Endothelial cell of umbilical vein (primary cell): Measurements from ENCODE around the gene PTCD1. TPM values are rescaled to one million over a fixed set of nuclear protein-coding genes. Genes with fewer than 3 reads are reported as not detected.

Experiments
- BruUV-seq: library from RNA; stranded (reverse); fragments of 400-500 nt; replicated peaks from 2 replicates; lab custom pipeline; 2021; lab: Mats Ljungman, UMichigan
- CTCF ChIA-PET: fragments of 300-600, 350-600 bp; sonication (Branson Sonifier 250); formaldehyde crosslinking; loops from one replicate; lab custom pipeline; 2021; ENCODE audit warnings: antibody characterized with exemption, inconsistent platforms; lab: Charles Lee
- POLR2A ChIA-PET: fragments of 300-600, 350-600 bp; sonication (Branson Sonifier 250); formaldehyde crosslinking; loops from one replicate; lab custom pipeline; 2021; ENCODE audit warnings: antibody characterized with exemption, inconsistent platforms; lab: Charles Lee
- DNase-seq: peaks from one replicate; pipeline ENCODE4 v3.0.0-alpha.2; 2011; ENCODE audit warnings: low read depth, low spot score
- FAIRE-seq: peaks from 2 replicates; lab custom pipeline; 2011; peaks lifted over from hg19 to GRCh38; lab: Jason Lieb, UNC
- H2AFZ ChIP-seq: 2 replicates; pipeline ENCODE4 v1.6.0; 2012; ENCODE audit warnings: low read depth, low read length, control low read depth, inconsistent platforms
- H3K27ac ChIP-seq: 2 replicates; pipeline ENCODE4 v1.5.1; 2011; ENCODE audit warnings: low read depth, mild to moderate bottlenecking, control low read depth, low read length, moderate library complexity; ENCODE audit not compliant: insufficient read depth
- H3K27me3 ChIP-seq, 2 experiments: 2 replicates each; pipeline versions ENCODE4 v1.6.0 to v1.6.1; 2011; ENCODE audit warnings: low read length in 2 of 2, mixed read lengths in 1 of 2; ENCODE audit not compliant: control insufficient read depth in 2 of 2, insufficient read depth in 2 of 2
- H3K36me3 ChIP-seq, 2 experiments: 2 replicates in 1 of 2; 3 replicates in 1 of 2; pipeline ENCODE4 v1.5.1; 2011; ENCODE audit warnings: low read length in 2 of 2, mild to moderate bottlenecking in 1 of 2, moderate library complexity in 1 of 2; ENCODE audit not compliant: control insufficient read depth in 2 of 2, insufficient read depth in 2 of 2; ENCODE audit errors: extremely low read depth in 1 of 2
- H3K4me1 ChIP-seq: 3 replicates; pipeline ENCODE4 v1.5.1; 2011; ENCODE audit warnings: mild to moderate bottlenecking, low read length; ENCODE audit not compliant: control insufficient read depth, insufficient read depth; ENCODE audit errors: extremely low read depth
- H3K4me2 ChIP-seq: 2 replicates; pipeline ENCODE4 v1.6.1; 2011; ENCODE audit warnings: low read length, control low read depth, mixed read lengths; ENCODE audit not compliant: insufficient read depth
- H3K4me3 ChIP-seq, 3 experiments: fragments of 200-600 bp in 1 of 3; sonication (generic), shearing (Covaris generic) in 1 of 3; replicated peaks in 1 of 3; 2 replicates each; pipeline ENCODE4 v1.5.1; 2011 to 2016; ENCODE audit warnings: control low read depth in 3 of 3, low read length in 3 of 3, mild to moderate bottlenecking in 2 of 3, inconsistent platforms in 1 of 3, low read depth in 1 of 3, moderate library complexity in 1 of 3; ENCODE audit not compliant: insufficient read depth in 1 of 3
- H3K79me2 ChIP-seq: 2 replicates; pipeline ENCODE4 v1.6.0; 2012; ENCODE audit warnings: low read length, inconsistent platforms; ENCODE audit not compliant: control insufficient read depth, insufficient read depth
- H3K9ac ChIP-seq: replicated peaks from 2 replicates; pipeline ENCODE3; 2011; ENCODE audit warnings: low read length, control low read depth; ENCODE audit not compliant: insufficient read depth; ENCODE audit errors: extremely low read depth
- H3K9me1 ChIP-seq: replicated peaks from 3 replicates; pipeline ENCODE4 v1.6.0; 2011; ENCODE audit warnings: mild to moderate bottlenecking, low read length; ENCODE audit not compliant: control insufficient read depth, insufficient read depth; ENCODE audit errors: extremely low read depth
- H3K9me3 ChIP-seq: replicated peaks from 2 replicates; pipeline ENCODE4 v1.5.1; 2012; ENCODE audit warnings: low read length, inconsistent platforms; ENCODE audit not compliant: control insufficient read depth, insufficient read depth
- H4K20me1 ChIP-seq: replicated peaks from 2 replicates; pipeline ENCODE3; 2011; ENCODE audit warnings: mild to moderate bottlenecking, low read length; ENCODE audit not compliant: control insufficient read depth, insufficient read depth; ENCODE audit errors: extremely low read depth
- JUN ChIP-seq: IDR thresholded peaks from 2 replicates; pipeline ENCODE4 v1.6.1; 2011; ENCODE audit warnings: borderline replicate concordance, low read depth; ENCODE audit not compliant: insufficient read length, insufficient read depth
- POLR2A ChIP-seq: IDR thresholded peaks from 2 replicates; pipeline ENCODE4 v1.6.1; 2012; ENCODE audit warnings: low read depth, mild to moderate bottlenecking, control low read depth, low read length
- POLR2AphosphoS5 ChIP-seq: IDR thresholded peaks from 2 replicates; pipeline ENCODE4 v1.6.1; 2012; ENCODE audit warnings: low read depth, mild to moderate bottlenecking, control low read depth, low read length, moderate library complexity; ENCODE audit not compliant: insufficient read depth
- dilution Hi-C: fragments of 300-500 bp; cut with MboI; formaldehyde crosslinking; loops from one replicate; pipeline ENCODE4 v1.15.0; 2019; ENCODE audit warnings: low sequenced_read_pairs; ENCODE audit not compliant: extremely low pct_ligation_motif_present
- intact Hi-C: fragments of 100-400 bp; cut with micrococcal nuclease; formaldehyde crosslinking; loops from one replicate; pipeline ENCODE4 v1.10.0; 2022
- polyA plus RNA-seq, 4 experiments: library from polyadenylated mRNA; depleted of rRNA in 3 of 4; stranded (reverse) in 3 of 4; unstranded in 1 of 4; fragments of >200 nt; gene quantifications; 2 replicates each; pipeline versions ENCODE4 v1.2.1 to v1.2.3, GENCODE V29; 2011 to 2012; ENCODE audit warnings: missing spikeins in 1 of 4
- total RNA-seq: library from RNA; stranded (reverse); gene quantifications from 2 replicates; pipeline ENCODE4 v1.2.3, GENCODE V29; 2021

Gene PTCD1
- total and polyA plus RNA-seq, 2 donors (not counting 3 experiments of a cell fraction or from before 2014, with no cell fraction given): 3.8 to 9.6 TPM

DNA sequence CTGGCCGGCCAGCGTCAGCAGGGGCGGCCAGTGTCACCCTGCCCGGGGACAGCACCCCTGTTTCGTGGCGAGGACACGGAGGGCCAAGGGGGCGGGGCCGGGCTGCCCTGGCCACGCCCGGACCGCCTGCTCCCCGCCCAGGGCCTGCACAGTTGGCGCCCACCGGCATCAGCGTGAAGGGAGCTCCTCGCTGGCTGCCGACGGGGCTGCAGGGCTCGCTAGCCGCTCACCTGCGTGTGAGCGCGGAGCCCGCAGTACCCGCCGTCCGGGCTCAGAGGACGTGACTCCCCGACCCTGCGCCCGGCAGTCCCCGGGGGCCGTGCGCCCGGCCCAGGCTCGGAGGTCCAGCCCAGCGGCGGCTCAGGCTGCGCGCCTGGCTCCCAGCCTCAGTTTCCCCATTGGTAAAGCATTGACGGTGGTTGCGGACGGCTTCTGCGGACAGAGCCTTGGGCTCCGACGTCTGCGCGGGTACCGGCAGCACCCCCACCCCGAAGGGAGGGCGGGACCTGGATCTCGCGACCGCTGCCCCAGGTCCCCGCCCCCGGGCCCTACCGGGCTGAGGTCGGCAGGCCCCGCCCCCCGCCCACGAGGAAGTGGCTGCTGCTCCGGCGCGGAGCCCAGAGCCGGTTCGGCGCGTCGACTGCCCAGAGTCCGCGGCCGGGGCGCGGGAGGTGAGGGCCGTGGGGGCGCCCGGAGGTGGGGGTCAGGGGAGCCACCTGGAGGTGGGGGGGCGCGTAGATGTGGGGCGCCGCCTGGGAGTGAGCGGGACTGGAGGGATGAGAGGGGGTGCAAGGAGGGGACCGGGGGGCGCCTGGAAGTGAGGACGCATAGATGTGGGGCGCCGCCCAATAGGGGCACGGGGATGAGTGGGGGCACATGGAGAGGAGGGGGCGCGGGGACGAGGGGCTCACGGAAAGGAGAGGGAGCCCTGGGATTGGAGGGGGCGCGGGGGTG, 64.2 kb downstream of the PTCD1 start, which contains the start of gene ARPC1B:
TSS of gene ARPC1B (plus strand) at position 620 of the 954 bp plus-strand sequence. CDS start 10,985 bp downstream, outside the sequence.
- Histone ChIP-seq H3K4me2 (peak within 1 kb of the TSS; percentile 69), H3K9ac (peak within 1 kb of the TSS; percentile 71), H3K36me3 (peaks cover 3 to 9% of the 10 kb centered on the region in 2 experiments), H3K9me1 (no peaks in the 10 kb centered on the region), H2AFZ (peak within 1 kb of the TSS; percentile 88), H3K4me1 (peaks cover 16% of the 10 kb centered on the region), H3K9me3 (no peaks in the 10 kb centered on the region), H3K79me2 (peaks cover 20% of the 10 kb centered on the region), H4K20me1 (no peaks in the 10 kb centered on the region), H3K27ac (peak within 1 kb of the TSS; percentile 76), H3K27me3 (no peaks in the 10 kb centered on the region), H3K4me3 (peak within 1 kb of the TSS; percentile 66 to 95 (median 77))
- ChIA-PET POLR2A (interaction anchor here (0.8 kb wide), 1 partner anchor 30 kb away, joined by 5 read pairs; no protein-coding TSS in a partner anchor), CTCF (interaction anchor here (0.6 to 2.1 kb wide), 4 partner anchors 9 to 34 kb away, joined by 3 to 6 read pairs (median 4); partner anchors contain the start of genes BUD31 and PDAP1)
- BruUV-seq: no TSS peak
- intact Hi-C loops: loop anchor here (1.0 kb wide), 1 partner anchor 34 kb away; the partner anchor contains the start of genes BUD31 and PDAP1
- dilution Hi-C loops: no loop called here
- DNase-seq (peak; percentile 60), FAIRE-seq (peak; percentile 49)
- TF ChIP-seq POLR2AphosphoS5 (peak; percentile 93), JUN (no peak), POLR2A (peak; percentile 85)
